AG04450 (cell line): ENCODE data around the gene NUP214. TPM values are rescaled to one million over a fixed set of nuclear protein-coding genes. Genes with fewer than 3 reads are reported as not detected.

ENCODE experiments used
- CTCF ChIA-PET: fragments of 300-600, 350-600 bp; formaldehyde crosslinking; extraction: SDS; loops from one replicate; lab custom pipeline; 2022; ENCODE audit warnings: antibody characterized with exemption, inconsistent platforms; lab: Charles Lee
- POLR2A ChIA-PET: fragments of 350-600 bp; formaldehyde crosslinking; extraction: SDS; loops from one replicate; lab custom pipeline; 2021; ENCODE audit warnings: antibody characterized with exemption, inconsistent platforms; lab: Yijun Ruan, JAX
- DNase-seq: peaks from one replicate; pipeline ENCODE4 v3.0.0-alpha.2; 2011; ENCODE audit warnings: low read depth, low spot score
- H3K27ac ChIP-seq: one replicate; pipeline ENCODE4 v1.5.1; 2012; ENCODE audit warnings: low read depth, low read length, control low read depth
- H3K27me3 ChIP-seq: one replicate; pipeline ENCODE4 v1.6.0; 2012; ENCODE audit warnings: low read length; ENCODE audit not compliant: control insufficient read depth, insufficient read depth
- H3K4me3 ChIP-seq: 2 replicates; pipeline ENCODE4 v1.5.1; 2011; ENCODE audit warnings: mild to moderate bottlenecking, low read depth, low read length, control low read depth
- H3K9me3 ChIP-seq: 2 replicates; pipeline ENCODE4 v1.5.1; 2012; ENCODE audit warnings: low read length; ENCODE audit not compliant: control insufficient read depth, insufficient read depth
- polyA plus RNA-seq: library from polyadenylated mRNA; depleted of rRNA; stranded (reverse); fragments of >200 nt; gene quantifications from 2 replicates; pipeline ENCODE4 v1.2.3, GENCODE V29; 2011
- TF ChIP-seq, protein P1 (sequence below): IDR thresholded peaks from 2 replicates; pipeline ENCODE4 v1.5.1; 2011; ENCODE audit warnings: low read depth, low read length, control low read depth, inconsistent platforms

Gene NUP214
- polyA plus RNA-seq, 1 experiment: 7.9 TPM

GRCh38 chr9:131278702-131279111 is 153.3 kb downstream of the NUP214 start:
- no peaks in the 10 kb centered on the region; the same call in 1 of the 2 replicates for H3K9me3 ChIP-seq
- POLR2A ChIA-PET: interaction anchor here (0.5 kb wide), 1 partner anchor 32 kb away, joined by 4 read pairs; no protein-coding TSS in a partner anchor
- TF ChIP-seq, protein P1, sequence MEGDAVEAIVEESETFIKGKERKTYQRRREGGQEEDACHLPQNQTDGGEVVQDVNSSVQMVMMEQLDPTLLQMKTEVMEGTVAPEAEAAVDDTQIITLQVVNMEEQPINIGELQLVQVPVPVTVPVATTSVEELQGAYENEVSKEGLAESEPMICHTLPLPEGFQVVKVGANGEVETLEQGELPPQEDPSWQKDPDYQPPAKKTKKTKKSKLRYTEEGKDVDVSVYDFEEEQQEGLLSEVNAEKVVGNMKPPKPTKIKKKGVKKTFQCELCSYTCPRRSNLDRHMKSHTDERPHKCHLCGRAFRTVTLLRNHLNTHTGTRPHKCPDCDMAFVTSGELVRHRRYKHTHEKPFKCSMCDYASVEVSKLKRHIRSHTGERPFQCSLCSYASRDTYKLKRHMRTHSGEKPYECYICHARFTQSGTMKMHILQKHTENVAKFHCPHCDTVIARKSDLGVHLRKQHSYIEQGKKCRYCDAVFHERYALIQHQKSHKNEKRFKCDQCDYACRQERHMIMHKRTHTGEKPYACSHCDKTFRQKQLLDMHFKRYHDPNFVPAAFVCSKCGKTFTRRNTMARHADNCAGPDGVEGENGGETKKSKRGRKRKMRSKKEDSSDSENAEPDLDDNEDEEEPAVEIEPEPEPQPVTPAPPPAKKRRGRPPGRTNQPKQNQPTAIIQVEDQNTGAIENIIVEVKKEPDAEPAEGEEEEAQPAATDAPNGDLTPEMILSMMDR: no peak
- CTCF ChIA-PET: interaction anchor here (1.1 kb wide), 1 partner anchor 71 kb away, joined by 3 read pairs; no protein-coding TSS in a partner anchor
- no peak overlapping the region for H3K27ac ChIP-seq
- no peak overlapping the region for H3K4me3 ChIP-seq
- DNase-seq: no peak
- H3K27me3 ChIP-seq: peaks cover 55% of the 10 kb centered on the region

DNA sequence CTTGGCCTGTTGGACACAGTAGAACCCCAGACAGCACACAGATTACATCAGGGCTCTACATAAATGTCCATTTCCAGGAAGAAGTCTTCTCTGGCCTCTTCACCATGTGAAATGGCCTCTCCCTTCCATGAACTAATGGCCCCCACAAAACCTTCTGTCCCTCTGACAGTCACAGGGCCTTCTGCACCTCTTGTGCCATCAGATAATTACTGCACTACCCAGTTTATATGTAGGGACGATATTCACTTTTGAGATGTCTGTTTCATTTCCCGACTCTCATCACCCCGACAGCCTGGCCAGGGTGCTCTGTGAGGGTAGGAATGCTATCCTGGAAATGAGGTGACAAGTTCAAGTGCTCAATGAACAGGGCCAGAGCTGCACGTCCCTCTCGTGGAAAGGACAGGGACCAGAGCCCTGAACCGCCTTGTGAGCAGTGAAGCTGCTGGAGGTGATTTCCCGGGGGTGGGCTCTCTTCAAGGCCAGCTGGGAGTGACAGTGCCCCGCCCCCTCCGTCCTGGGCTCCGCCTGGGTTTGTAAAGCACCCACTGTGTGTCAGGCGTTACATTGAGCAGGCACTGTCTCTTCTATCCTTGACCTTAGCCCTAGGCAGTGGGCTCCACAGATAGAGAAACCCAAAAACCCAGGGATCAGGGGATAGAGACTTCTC is 153.9 kb downstream of the NUP214 start:
- no peaks in the 10 kb centered on the region; the same call in 1 of the 2 replicates for H3K9me3 ChIP-seq
- peaks cover 57% of the 10 kb centered on the region for H3K27me3 ChIP-seq
- H3K27ac ChIP-seq: no peak overlapping the region
- CTCF ChIA-PET: interaction anchor here (0.5 to 1.1 kb wide), 2 partner anchors 70 to 111 kb away, joined by 3 read pairs; no protein-coding TSS in a partner anchor
- DNase-seq: no peak
- TF ChIP-seq, protein P1: no peak
- no peak overlapping the region for H3K4me3 ChIP-seq
- POLR2A ChIA-PET: no interaction called here

- TF ChIP-seq, protein P1: no peak
- H3K27me3 ChIP-seq: peaks cover 56% of the 10 kb centered on the region
- no peaks in the 10 kb centered on the region; the same call in 1 of the 2 replicates for H3K9me3 ChIP-seq
- DNase-seq: no peak
- POLR2A ChIA-PET: interaction anchor here (0.6 to 0.7 kb wide), 2 partner anchors 100 to 770 kb away, joined by 3 read pairs; no protein-coding TSS in a partner anchor
- CTCF ChIA-PET: no interaction called here
- no peak overlapping the region for H3K27ac ChIP-seq
- H3K4me3 ChIP-seq: no peak overlapping the region
These were observed 154.6 kb downstream of the NUP214 start for GRCh38 chr9:131279863-131280570.

DNA sequence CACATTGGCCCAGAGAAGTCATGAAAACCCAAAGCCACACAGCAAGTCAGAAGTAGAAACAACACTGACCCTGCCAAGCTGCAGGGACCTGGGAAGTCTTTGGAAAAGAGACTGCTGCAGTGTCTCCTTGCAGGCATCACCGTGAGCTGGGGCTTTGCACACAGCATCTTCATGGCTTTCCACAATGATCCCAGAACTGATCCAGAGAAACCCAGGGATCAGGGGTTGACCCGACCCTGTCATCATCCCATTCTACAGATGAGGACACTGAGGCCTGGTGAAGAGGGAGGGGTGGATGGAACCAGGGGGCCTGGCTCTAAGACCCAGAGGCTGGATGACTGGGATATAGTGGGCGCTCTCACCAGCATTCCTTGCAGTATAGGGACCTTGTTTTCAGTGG is 155.3 kb downstream of the NUP214 start:
- ChIA-PET POLR2A (interaction anchor here (0.6 to 0.7 kb wide), 2 partner anchors 100 to 770 kb away, joined by 3 read pairs; no protein-coding TSS in a partner anchor), CTCF (no interaction called here)
- H3K9me3 ChIP-seq: no peaks in the 10 kb centered on the region; the same call in 1 of the 2 replicates

More for the DNA sequence above, 155.3 kb downstream of the NUP214 start:
- H3K27me3 ChIP-seq: peaks cover 51% of the 10 kb centered on the region
- no peak overlapping the region for H3K27ac ChIP-seq
- H3K4me3 ChIP-seq: no peak overlapping the region
- no peak for DNase-seq
- TF ChIP-seq, protein P1: no peak
